BJ (cell line): Measurements from ENCODE around the gene TEX47. TPM values are rescaled to one million over a fixed set of nuclear protein-coding genes. Genes with fewer than 3 reads are reported as not detected.

Experiments used
- CTCF ChIA-PET: fragments of 350-600 bp; formaldehyde crosslinking; extraction: SDS; loops from one replicate; lab custom pipeline; 2021; ENCODE audit warnings: antibody characterized with exemption, inconsistent platforms; lab: Yijun Ruan, JAX
- POLR2A ChIA-PET: fragments of 300-600 bp; sonication (Branson Sonifier 250); formaldehyde crosslinking; extraction: SDS; loops from one replicate; lab custom pipeline; 2021; ENCODE audit warnings: antibody characterized with exemption; lab: Charles Lee
- DNase-seq: peaks from one replicate; pipeline ENCODE4 v3.0.0-alpha.2; 2011; ENCODE audit warnings: low read depth
- H3K27me3 ChIP-seq: 2 replicates; pipeline ENCODE4 v1.6.0; 2011; ENCODE audit warnings: low read length; ENCODE audit not compliant: control insufficient read depth, insufficient read depth
- H3K36me3 ChIP-seq: 2 replicates; pipeline ENCODE4 v1.5.1; 2011; ENCODE audit warnings: low read length; ENCODE audit not compliant: control insufficient read depth, insufficient read depth
- H3K4me3 ChIP-seq: 2 replicates; pipeline ENCODE4 v1.5.1; 2011; ENCODE audit warnings: low read depth, mild to moderate bottlenecking, control low read depth, low read length
- polyA plus RNA-seq: library from polyadenylated mRNA; depleted of rRNA; stranded (reverse); fragments of >200 nt; gene quantifications from 2 replicates; pipeline ENCODE4 v1.2.3, GENCODE V29; 2011; rRNA removed
- small RNA-seq: library from RNA; depleted of rRNA; stranded (forward); fragments of <200 nt; gene quantifications from one replicate; pipeline ENCODE3, GENCODE V24; 2012; ENCODE audit warnings: low replicate concordance, low read depth; ENCODE audit not compliant: insufficient read length
- TF ChIP-seq, protein P1 (sequence below): IDR thresholded peaks from 2 replicates; pipeline ENCODE4 v1.5.1; 2011; ENCODE audit warnings: low read depth, mild to moderate bottlenecking, control low read depth, inconsistent platforms, low read length, moderate library complexity; ENCODE audit not compliant: insufficient read depth

Gene TEX47
- polyA plus RNA-seq, 1 experiment, result not detected

GRCh38 chr7:88756802-88757201 is 38.7 kb downstream of the TEX47 start:
- ChIA-PET CTCF (no interaction called here), POLR2A (no interaction called here)
- TF ChIP-seq, protein P1, sequence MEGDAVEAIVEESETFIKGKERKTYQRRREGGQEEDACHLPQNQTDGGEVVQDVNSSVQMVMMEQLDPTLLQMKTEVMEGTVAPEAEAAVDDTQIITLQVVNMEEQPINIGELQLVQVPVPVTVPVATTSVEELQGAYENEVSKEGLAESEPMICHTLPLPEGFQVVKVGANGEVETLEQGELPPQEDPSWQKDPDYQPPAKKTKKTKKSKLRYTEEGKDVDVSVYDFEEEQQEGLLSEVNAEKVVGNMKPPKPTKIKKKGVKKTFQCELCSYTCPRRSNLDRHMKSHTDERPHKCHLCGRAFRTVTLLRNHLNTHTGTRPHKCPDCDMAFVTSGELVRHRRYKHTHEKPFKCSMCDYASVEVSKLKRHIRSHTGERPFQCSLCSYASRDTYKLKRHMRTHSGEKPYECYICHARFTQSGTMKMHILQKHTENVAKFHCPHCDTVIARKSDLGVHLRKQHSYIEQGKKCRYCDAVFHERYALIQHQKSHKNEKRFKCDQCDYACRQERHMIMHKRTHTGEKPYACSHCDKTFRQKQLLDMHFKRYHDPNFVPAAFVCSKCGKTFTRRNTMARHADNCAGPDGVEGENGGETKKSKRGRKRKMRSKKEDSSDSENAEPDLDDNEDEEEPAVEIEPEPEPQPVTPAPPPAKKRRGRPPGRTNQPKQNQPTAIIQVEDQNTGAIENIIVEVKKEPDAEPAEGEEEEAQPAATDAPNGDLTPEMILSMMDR, result no peak
- Histone ChIP-seq H3K4me3 (no peak overlapping the region), H3K27me3 (peaks cover 3% of the 10 kb centered on the region; the same call in 1 of the 2 replicates), H3K36me3 (no peaks in the 10 kb centered on the region)
- DNase-seq, result no peak

- DNase-seq, result no peak
- TF ChIP-seq, protein P1, result no peak
- Histone ChIP-seq H3K27me3 (no peaks in the 10 kb centered on the region), H3K4me3 (no peak overlapping the region), H3K36me3 (no peaks in the 10 kb centered on the region)
- POLR2A ChIA-PET, result no interaction called here
- CTCF ChIA-PET, result no interaction called here
Measured at GRCh38 chr7:88746126-88746525, 49.4 kb downstream of the TEX47 start.

Small RNA genes within 50 kb of the gene (small RNA-seq; reads per million reads assigned to genes)
- gene AC002127.1, result not detected

Other genes with a start within 250 kb of the TEX47 start
- not detected in 2 replicates for gene ZNF804B, start 36.0 kb downstream of the TEX47 start, polyA plus RNA-seq